OCI-LY1 (cell line): ENCODE data around the gene TXLNG.
"Not testable (repeated sequence)": the region's sequence is repeated elsewhere in the genome, so short reads cannot be mapped to it uniquely, and the experiment has no call there.

Experiments
- H2AFZ ChIP-seq: fragments of 200-600 bp; sonication (generic), shearing (Covaris generic); 2 replicates; pipeline ENCODE4 v1.6.0; 2014; ENCODE audit warnings: antibody characterized with exemption, mild to moderate bottlenecking, low read length
- H3F3A ChIP-seq: fragments of 200-600 bp; sonication (generic), shearing (Covaris generic); 2 replicates; pipeline ENCODE4 v1.6.0; 2014; ENCODE audit warnings: mild to moderate bottlenecking, antibody characterized with exemption, low read length, moderate library complexity; ENCODE audit not compliant: insufficient read depth
- H3K27ac ChIP-seq: fragments of 200-600 bp; sonication (generic); 2 replicates; pipeline ENCODE4 v1.5.1; 2014; ENCODE audit warnings: low read length, mixed run types, mild to moderate bottlenecking, low read depth; ENCODE audit not compliant: poor library complexity, severe bottlenecking
- H3K27me3 ChIP-seq: fragments of 200-600 bp; sonication (generic); 2 replicates; pipeline ENCODE4 v1.6.0; 2014; ENCODE audit warnings: antibody characterized with exemption, mild to moderate bottlenecking, low read length, moderate library complexity; ENCODE audit not compliant: insufficient read depth
- H3K36me3 ChIP-seq: fragments of 200-600 bp; sonication (generic); 2 replicates; pipeline ENCODE4 v1.6.1; 2014; ENCODE audit warnings: mild to moderate bottlenecking, antibody characterized with exemption, low read length, moderate library complexity, mixed read lengths; ENCODE audit not compliant: insufficient read depth
- H3K4me1 ChIP-seq: fragments of 200-600 bp; sonication (generic); 2 replicates; pipeline ENCODE4 v1.5.1; 2014; ENCODE audit warnings: mild to moderate bottlenecking, low read length, moderate library complexity; ENCODE audit not compliant: insufficient read depth, severe bottlenecking
- H3K4me2 ChIP-seq: fragments of 200-600 bp; sonication (generic), shearing (Covaris generic); 2 replicates; pipeline ENCODE4 v1.6.1; 2014; ENCODE audit warnings: low read length
- H3K4me3 ChIP-seq: fragments of 200-600 bp; sonication (generic); 2 replicates; pipeline ENCODE4 v1.5.1; 2014; ENCODE audit warnings: low read length, low read depth, mild to moderate bottlenecking, mixed read lengths; ENCODE audit not compliant: poor library complexity, severe bottlenecking
- H3K79me2 ChIP-seq: fragments of 200-600 bp; shearing (Covaris generic); 2 replicates; pipeline ENCODE4 v1.6.1; 2016; ENCODE audit warnings: mixed run types, low read length, mixed read lengths; ENCODE audit not compliant: insufficient read depth
- H3K9ac ChIP-seq: fragments of 200-600 bp; sonication (generic), shearing (Covaris generic); 2 replicates; pipeline ENCODE4 v1.6.1; 2014; ENCODE audit warnings: mild to moderate bottlenecking, low read length, mixed read lengths
- H3K9me2 ChIP-seq: fragments of 200-600 bp; sonication (generic), shearing (Covaris generic); 2 replicates; pipeline ENCODE4 v1.6.1; 2014; ENCODE audit warnings: low read depth, mild to moderate bottlenecking, low read length, mixed read lengths
- H3K9me3 ChIP-seq: fragments of 200-600 bp; shearing (Covaris generic); 2 replicates; pipeline ENCODE4 v1.6.1; 2014; ENCODE audit warnings: low read length, mixed read lengths
- H4K20me1 ChIP-seq: fragments of 200-600 bp; sonication (generic), shearing (Covaris generic); 2 replicates; pipeline ENCODE4 v1.6.0; 2016; ENCODE audit warnings: mild to moderate bottlenecking, low read length; ENCODE audit not compliant: insufficient read depth
- CTCF ChIP-seq: fragments of 200-600 bp; sonication (generic), shearing (Covaris generic); IDR thresholded peaks from 2 replicates; pipeline ENCODE4 v1.5.1; 2017; ENCODE audit warnings: mild to moderate bottlenecking, antibody characterized with exemption, low read length, moderate library complexity, mixed read lengths
- EZH2 ChIP-seq: fragments of 200-600 bp; sonication (generic), shearing (Covaris generic); IDR thresholded peaks from 2 replicates; pipeline ENCODE4 v1.8.0; 2017; ENCODE audit warnings: borderline replicate concordance, mixed run types, mild to moderate bottlenecking, antibody characterized with exemption, low read length, moderate library complexity, mixed read lengths

TXLNG gene

DNA sequence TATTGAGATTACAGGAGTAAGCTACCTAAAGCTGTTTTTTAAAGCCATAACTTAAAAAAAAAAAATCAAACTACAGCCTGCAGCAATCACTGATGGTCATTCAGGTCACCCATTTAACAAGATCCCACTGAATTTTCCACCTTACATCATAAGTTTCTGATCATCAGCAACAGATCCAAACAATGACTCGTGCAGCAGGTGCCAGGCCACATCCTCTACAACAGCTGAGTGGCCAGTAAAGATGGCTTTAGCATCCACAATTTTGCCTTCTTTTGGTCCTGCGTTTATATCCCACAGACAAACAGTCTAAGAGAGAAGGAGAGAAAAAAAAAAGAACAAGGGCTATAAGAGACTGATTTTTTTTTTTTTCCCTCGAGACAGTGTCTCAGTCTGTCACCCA lies 67.3 kb downstream of the TXLNG start:
- Histone ChIP-seq H4K20me1 (no peaks in the 10 kb centered on the region), H3K9me2 (no peaks in the 10 kb centered on the region), H3K27me3 (no peaks in the 10 kb centered on the region), H3K27ac (no peak overlapping the region), H3F3A (no peaks in the 10 kb centered on the region), H3K9ac (no peak overlapping the region), H2AFZ (no peak overlapping the region), H3K4me3 (no peak overlapping the region), H3K4me2 (no peak overlapping the region), H3K36me3 (peaks cover 99% of the 10 kb centered on the region), H3K9me3 (no peaks in the 10 kb centered on the region), H3K79me2 (peaks cover 11% of the 10 kb centered on the region), H3K4me1 (no peaks in the 10 kb centered on the region)
- TF ChIP-seq EZH2 (no peak), CTCF (no peak)

GRCh38 chrX:16855363-16856075 lies 69.3 kb downstream of the TXLNG start:
- no peak for TF ChIP-seq CTCF
- no peak for TF ChIP-seq EZH2
- no peaks in the 10 kb centered on the region for H3F3A ChIP-seq
- no peaks in the 10 kb centered on the region for H3K27me3 ChIP-seq
- H2AFZ ChIP-seq = no peak overlapping the region
- H3K79me2 ChIP-seq = peaks cover 22% of the 10 kb centered on the region
- H3K9me3 ChIP-seq = no peaks in the 10 kb centered on the region
- H3K27ac ChIP-seq = no peak overlapping the region
- no peaks in the 10 kb centered on the region for H3K9me2 ChIP-seq
- H3K9ac ChIP-seq = no peak overlapping the region
- no peaks in the 10 kb centered on the region for H3K4me1 ChIP-seq
- no peak overlapping the region for H3K4me3 ChIP-seq
- H3K36me3 ChIP-seq = peaks cover 95% of the 10 kb centered on the region
- no peak overlapping the region for H3K4me2 ChIP-seq
- H4K20me1 ChIP-seq = no peaks in the 10 kb centered on the region

- not testable (repeated sequence) for H3K27ac ChIP-seq, H3K4me1 ChIP-seq, H3F3A ChIP-seq, H4K20me1 ChIP-seq, H3K9ac ChIP-seq, H3K4me3 ChIP-seq, H3K9me2 ChIP-seq, H3K27me3 ChIP-seq, H3K4me2 ChIP-seq, H2AFZ ChIP-seq, H3K9me3 ChIP-seq
- Histone ChIP-seq H3K79me2 (peaks cover 22% of the 10 kb centered on the region), H3K36me3 (peaks cover 94% of the 10 kb centered on the region)
Observed at GRCh38 chrX:16856076-16856404, 69.8 kb downstream of the TXLNG start.

DNA sequence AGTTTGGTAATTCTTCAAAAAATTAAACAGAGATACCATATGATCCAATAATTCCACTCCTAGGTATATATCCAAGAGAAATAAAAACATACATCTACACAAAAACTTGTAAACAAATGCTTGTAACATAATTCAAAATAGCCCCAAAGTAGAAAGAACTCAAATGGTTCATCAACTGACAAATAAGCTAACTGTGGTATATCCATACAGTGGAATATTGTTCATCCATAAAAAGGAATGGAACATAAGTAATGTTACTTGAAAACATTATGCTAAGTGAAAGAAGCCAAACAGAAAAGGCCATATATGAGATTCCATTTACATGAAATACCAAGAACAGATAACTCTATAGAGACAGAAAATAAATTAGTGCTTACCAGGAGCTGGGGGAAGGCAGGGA lies 70.5 kb downstream of the TXLNG start:
- Histone ChIP-seq H4K20me1 (no peaks in the 10 kb centered on the region), H3K4me1 (no peaks in the 10 kb centered on the region), H3K9me2 (no peaks in the 10 kb centered on the region), H3K9me3 (no peaks in the 10 kb centered on the region), H3K4me2 (no peak overlapping the region), H2AFZ (no peak overlapping the region), H3K36me3 (peaks cover 94% of the 10 kb centered on the region), H3K27me3 (no peaks in the 10 kb centered on the region), H3K9ac (no peak overlapping the region), H3K4me3 (no peak overlapping the region), H3K79me2 (peaks cover 22% of the 10 kb centered on the region), H3K27ac (no peak overlapping the region), H3F3A (no peaks in the 10 kb centered on the region)
- TF ChIP-seq EZH2 = no peak
- TF ChIP-seq CTCF = no peak
